ENCODE data around the gene MCM5. TPM values are rescaled to one million over a fixed set of nuclear protein-coding genes. Genes with fewer than 3 reads are reported as not detected.

Gene MCM5
- total and polyA plus RNA-seq, 2 experiments from 2014 or later = 288 to 325 TPM

GRCh38 chr22:35383679-35384071 lies 16.3 kb upstream of the MCM5 start:
- no peak overlapping the region for H3K4me3 ChIP-seq
- no peaks in the 10 kb centered on the region for H4K20me1 ChIP-seq (replicated peaks; ENCODE audit: insufficient read depth)
- H3K27ac Mint-ChIP-seq = no peak overlapping the region
- no peaks in the 10 kb centered on the region for H3K9me3 Mint-ChIP-seq
- H3K9me2 ChIP-seq (ENCODE audit: insufficient read depth) = no peaks in the 10 kb centered on the region
- H3K4me2 ChIP-seq = no peak overlapping the region
- DNase-seq (ENCODE audit: low spot score) (no peak), ATAC-seq (no peak)
- TF ChIP-seq, protein P1, sequence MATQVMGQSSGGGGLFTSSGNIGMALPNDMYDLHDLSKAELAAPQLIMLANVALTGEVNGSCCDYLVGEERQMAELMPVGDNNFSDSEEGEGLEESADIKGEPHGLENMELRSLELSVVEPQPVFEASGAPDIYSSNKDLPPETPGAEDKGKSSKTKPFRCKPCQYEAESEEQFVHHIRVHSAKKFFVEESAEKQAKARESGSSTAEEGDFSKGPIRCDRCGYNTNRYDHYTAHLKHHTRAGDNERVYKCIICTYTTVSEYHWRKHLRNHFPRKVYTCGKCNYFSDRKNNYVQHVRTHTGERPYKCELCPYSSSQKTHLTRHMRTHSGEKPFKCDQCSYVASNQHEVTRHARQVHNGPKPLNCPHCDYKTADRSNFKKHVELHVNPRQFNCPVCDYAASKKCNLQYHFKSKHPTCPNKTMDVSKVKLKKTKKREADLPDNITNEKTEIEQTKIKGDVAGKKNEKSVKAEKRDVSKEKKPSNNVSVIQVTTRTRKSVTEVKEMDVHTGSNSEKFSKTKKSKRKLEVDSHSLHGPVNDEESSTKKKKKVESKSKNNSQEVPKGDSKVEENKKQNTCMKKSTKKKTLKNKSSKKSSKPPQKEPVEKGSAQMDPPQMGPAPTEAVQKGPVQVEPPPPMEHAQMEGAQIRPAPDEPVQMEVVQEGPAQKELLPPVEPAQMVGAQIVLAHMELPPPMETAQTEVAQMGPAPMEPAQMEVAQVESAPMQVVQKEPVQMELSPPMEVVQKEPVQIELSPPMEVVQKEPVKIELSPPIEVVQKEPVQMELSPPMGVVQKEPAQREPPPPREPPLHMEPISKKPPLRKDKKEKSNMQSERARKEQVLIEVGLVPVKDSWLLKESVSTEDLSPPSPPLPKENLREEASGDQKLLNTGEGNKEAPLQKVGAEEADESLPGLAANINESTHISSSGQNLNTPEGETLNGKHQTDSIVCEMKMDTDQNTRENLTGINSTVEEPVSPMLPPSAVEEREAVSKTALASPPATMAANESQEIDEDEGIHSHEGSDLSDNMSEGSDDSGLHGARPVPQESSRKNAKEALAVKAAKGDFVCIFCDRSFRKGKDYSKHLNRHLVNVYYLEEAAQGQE (IDR thresholded peaks at IDR 0.05; ENCODE audit: unreplicated experiment) = no peak
- TF ChIP-seq NANOG (IDR thresholded peaks at IDR 0.05; ENCODE audit: borderline replicate concordance) (no peak), STAT1 (IDR thresholded peaks at IDR 0.05; ENCODE audit: unreplicated experiment) (no peak), ZNF331 (CRISPR knock-in tag; IDR thresholded peaks at IDR 0.05; ENCODE audit: low read depth) (no peak), CREB1 (CRISPR knock-in tag; IDR thresholded peaks at IDR 0.05; ENCODE audit: low read depth) (no peak), EZH2 (IDR thresholded peaks at IDR 0.05; ENCODE audit: low read depth, unreplicated experiment) (no peak), JUNB (IDR thresholded peaks at IDR 0.05; ENCODE audit: unreplicated experiment) (no peak), EZH2phosphoT487 (IDR thresholded peaks at IDR 0.05; ENCODE audit: unreplicated experiment) (no peak), ZNF114 (CRISPR knock-in tag; IDR thresholded peaks at IDR 0.05) (no peak), POLR2AphosphoS5 (IDR thresholded peaks at IDR 0.05; ENCODE audit: low read depth) (no peak), CTCF (conservative IDR thresholded peaks at IDR 0.05; ENCODE audit: low read depth in 2 of 2) (no peak)
- TF ChIP-seq, protein P2, sequence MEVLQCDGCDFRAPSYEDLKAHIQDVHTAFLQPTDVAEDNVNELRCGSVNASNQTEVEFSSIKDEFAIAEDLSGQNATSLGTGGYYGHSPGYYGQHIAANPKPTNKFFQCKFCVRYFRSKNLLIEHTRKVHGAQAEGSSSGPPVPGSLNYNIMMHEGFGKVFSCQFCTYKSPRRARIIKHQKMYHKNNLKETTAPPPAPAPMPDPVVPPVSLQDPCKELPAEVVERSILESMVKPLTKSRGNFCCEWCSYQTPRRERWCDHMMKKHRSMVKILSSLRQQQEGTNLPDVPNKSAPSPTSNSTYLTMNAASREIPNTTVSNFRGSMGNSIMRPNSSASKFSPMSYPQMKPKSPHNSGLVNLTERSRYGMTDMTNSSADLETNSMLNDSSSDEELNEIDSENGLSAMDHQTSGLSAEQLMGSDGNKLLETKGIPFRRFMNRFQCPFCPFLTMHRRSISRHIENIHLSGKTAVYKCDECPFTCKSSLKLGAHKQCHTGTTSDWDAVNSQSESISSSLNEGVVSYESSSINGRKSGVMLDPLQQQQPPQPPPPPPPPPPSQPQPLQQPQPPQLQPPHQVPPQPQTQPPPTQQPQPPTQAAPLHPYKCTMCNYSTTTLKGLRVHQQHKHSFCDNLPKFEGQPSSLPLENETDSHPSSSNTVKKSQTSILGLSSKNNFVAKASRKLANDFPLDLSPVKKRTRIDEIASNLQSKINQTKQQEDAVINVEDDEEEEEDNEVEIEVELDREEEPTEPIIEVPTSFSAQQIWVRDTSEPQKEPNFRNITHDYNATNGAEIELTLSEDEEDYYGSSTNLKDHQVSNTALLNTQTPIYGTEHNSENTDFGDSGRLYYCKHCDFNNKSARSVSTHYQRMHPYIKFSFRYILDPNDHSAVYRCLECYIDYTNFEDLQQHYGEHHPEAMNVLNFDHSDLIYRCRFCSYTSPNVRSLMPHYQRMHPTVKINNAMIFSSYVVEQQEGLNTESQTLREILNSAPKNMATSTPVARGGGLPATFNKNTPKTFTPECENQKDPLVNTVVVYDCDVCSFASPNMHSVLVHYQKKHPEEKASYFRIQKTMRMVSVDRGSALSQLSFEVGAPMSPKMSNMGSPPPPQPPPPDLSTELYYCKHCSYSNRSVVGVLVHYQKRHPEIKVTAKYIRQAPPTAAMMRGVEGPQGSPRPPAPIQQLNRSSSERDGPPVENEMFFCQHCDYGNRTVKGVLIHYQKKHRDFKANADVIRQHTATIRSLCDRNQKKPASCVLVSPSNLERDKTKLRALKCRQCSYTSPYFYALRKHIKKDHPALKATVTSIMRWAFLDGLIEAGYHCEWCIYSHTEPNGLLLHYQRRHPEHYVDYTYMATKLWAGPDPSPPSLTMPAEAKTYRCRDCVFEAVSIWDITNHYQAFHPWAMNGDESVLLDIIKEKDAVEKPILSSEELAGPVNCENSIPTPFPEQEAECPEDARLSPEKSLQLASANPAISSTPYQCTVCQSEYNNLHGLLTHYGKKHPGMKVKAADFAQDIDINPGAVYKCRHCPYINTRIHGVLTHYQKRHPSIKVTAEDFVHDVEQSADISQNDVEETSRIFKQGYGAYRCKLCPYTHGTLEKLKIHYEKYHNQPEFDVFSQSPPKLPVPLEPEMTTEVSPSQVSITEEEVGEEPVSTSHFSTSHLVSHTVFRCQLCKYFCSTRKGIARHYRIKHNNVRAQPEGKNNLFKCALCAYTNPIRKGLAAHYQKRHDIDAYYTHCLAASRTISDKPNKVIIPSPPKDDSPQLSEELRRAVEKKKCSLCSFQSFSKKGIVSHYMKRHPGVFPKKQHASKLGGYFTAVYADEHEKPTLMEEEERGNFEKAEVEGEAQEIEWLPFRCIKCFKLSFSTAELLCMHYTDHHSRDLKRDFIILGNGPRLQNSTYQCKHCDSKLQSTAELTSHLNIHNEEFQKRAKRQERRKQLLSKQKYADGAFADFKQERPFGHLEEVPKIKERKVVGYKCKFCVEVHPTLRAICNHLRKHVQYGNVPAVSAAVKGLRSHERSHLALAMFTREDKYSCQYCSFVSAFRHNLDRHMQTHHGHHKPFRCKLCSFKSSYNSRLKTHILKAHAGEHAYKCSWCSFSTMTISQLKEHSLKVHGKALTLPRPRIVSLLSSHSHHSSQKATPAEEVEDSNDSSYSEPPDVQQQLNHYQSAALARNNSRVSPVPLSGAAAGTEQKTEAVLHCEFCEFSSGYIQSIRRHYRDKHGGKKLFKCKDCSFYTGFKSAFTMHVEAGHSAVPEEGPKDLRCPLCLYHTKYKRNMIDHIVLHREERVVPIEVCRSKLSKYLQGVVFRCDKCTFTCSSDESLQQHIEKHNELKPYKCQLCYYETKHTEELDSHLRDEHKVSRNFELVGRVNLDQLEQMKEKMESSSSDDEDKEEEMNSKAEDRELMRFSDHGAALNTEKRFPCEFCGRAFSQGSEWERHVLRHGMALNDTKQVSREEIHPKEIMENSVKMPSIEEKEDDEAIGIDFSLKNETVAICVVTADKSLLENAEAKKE (CRISPR knock-in tag; IDR thresholded peaks at IDR 0.05) = no peak
- TF ChIP-seq, protein P3, sequence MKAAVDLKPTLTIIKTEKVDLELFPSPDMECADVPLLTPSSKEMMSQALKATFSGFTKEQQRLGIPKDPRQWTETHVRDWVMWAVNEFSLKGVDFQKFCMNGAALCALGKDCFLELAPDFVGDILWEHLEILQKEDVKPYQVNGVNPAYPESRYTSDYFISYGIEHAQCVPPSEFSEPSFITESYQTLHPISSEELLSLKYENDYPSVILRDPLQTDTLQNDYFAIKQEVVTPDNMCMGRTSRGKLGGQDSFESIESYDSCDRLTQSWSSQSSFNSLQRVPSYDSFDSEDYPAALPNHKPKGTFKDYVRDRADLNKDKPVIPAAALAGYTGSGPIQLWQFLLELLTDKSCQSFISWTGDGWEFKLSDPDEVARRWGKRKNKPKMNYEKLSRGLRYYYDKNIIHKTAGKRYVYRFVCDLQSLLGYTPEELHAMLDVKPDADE (IDR thresholded peaks at IDR 0.05) = no peak
- no peak overlapping the region for H2AFZ ChIP-seq
- H3K27ac ChIP-seq (ENCODE audit: low read depth) = no peak overlapping the region
- peaks cover 42% of the 10 kb centered on the region for H3K36me3 Mint-ChIP-seq (ENCODE audit: low read depth)
- peaks cover 19% of the 10 kb centered on the region for H3F3A ChIP-seq (replicated peaks; ENCODE audit: low read depth)
- peaks cover 11% of the 10 kb centered on the region for H3K79me2 ChIP-seq (replicated peaks; ENCODE audit: insufficient read depth)
- H3K36me3 ChIP-seq (ENCODE audit: insufficient read depth) = no peaks in the 10 kb centered on the region
- no peak overlapping the region; the same call in 2 of the 3 replicates for H3K4me3 Mint-ChIP-seq
- no peaks in the 10 kb centered on the region for H3K27me3 ChIP-seq (ENCODE audit: insufficient read depth)
- peaks cover 11% of the 10 kb centered on the region for H3K27me3 Mint-ChIP-seq (ENCODE audit: insufficient read depth, low read depth, poor library complexity)
- H3K4me1 Mint-ChIP-seq = peaks cover 30% of the 10 kb centered on the region
- H3K4me1 ChIP-seq (ENCODE audit: insufficient read depth) = peaks cover 37% of the 10 kb centered on the region

All from GM23338 (cell line).